Fibroblast of lung (primary cell): Measurements from ENCODE around the gene ULK2. TPM values are rescaled to one million over a fixed set of nuclear protein-coding genes. Genes with fewer than 3 reads are reported as not detected.

Source experiments
- DNase-seq, 2 donors: peaks; one replicate each; pipeline versions ENCODE4 v3.0.0 to v3.0.0-alpha.2; 2010; ENCODE audit warnings: low read depth in 2 of 2
- H2AFZ ChIP-seq: 2 replicates; pipeline ENCODE4 v1.5.1; 2012; ENCODE audit warnings: low read length, control low read depth, inconsistent platforms
- H3K27ac ChIP-seq: 2 replicates; pipeline ENCODE4 v1.5.1; 2011; ENCODE audit warnings: low read length, control low read depth; ENCODE audit not compliant: insufficient read depth
- H3K27me3 ChIP-seq: 2 replicates; pipeline ENCODE4 v1.5.1; 2011; ENCODE audit warnings: mild to moderate bottlenecking, low read length; ENCODE audit not compliant: control insufficient read depth, insufficient read depth
- H3K36me3 ChIP-seq: 2 replicates; pipeline ENCODE4 v1.5.1; 2011; ENCODE audit warnings: low read length; ENCODE audit not compliant: control insufficient read depth, insufficient read depth
- H3K4me1 ChIP-seq: 2 replicates; pipeline ENCODE4 v1.5.1; 2011; ENCODE audit warnings: low read length; ENCODE audit not compliant: control insufficient read depth, insufficient read depth; ENCODE audit errors: extremely low read depth
- H3K4me2 ChIP-seq: 2 replicates; pipeline ENCODE4 v1.5.1; 2011; ENCODE audit warnings: low read length, control low read depth; ENCODE audit not compliant: insufficient read depth; ENCODE audit errors: extremely low read depth
- H3K4me3 ChIP-seq, 4 experiments: fragments of 200-600 bp in 1 of 4; sonication (generic) in 1 of 4; replicated peaks in 1 of 4; 2 replicates each; pipeline ENCODE4 v1.5.1; 2011 to 2016; ENCODE audit warnings: low read length in 4 of 4, low read depth in 3 of 4, mild to moderate bottlenecking in 3 of 4, control low read depth in 2 of 4, inconsistent platforms in 1 of 4, mixed read lengths in 1 of 4; ENCODE audit not compliant: insufficient read depth in 1 of 4; ENCODE audit errors: control extremely low read depth in 1 of 4
- H3K79me2 ChIP-seq: 2 replicates; pipeline ENCODE4 v1.5.1; 2012; ENCODE audit warnings: mild to moderate bottlenecking, low read length, inconsistent platforms; ENCODE audit not compliant: control insufficient read depth, insufficient read depth
- H3K9ac ChIP-seq: 2 replicates; pipeline ENCODE4 v1.5.1; 2011; ENCODE audit warnings: mild to moderate bottlenecking, low read length, control low read depth; ENCODE audit not compliant: insufficient read depth
- H3K9me3 ChIP-seq: 2 replicates; pipeline ENCODE4 v1.5.1; 2012; ENCODE audit warnings: low read depth, low read length; ENCODE audit not compliant: control insufficient read depth, insufficient read depth
- H4K20me1 ChIP-seq: 2 replicates; pipeline ENCODE4 v1.5.1; 2011; ENCODE audit warnings: low read length; ENCODE audit not compliant: control insufficient read depth, insufficient read depth; ENCODE audit errors: extremely low read depth
- CTCF ChIP-seq, 2 donors: IDR thresholded peaks in 1 of 2; conservative IDR thresholded peaks in 1 of 2; 1 replicate in 1 of 2; 2 replicates in 1 of 2; pipeline ENCODE4 v1.5.1; 2011 to 2012; ENCODE audit warnings: low read length in 2 of 2, control low read depth in 1 of 2, inconsistent platforms in 1 of 2, low read depth in 1 of 2, mild to moderate bottlenecking in 1 of 2
- EZH2 ChIP-seq: IDR thresholded peaks from 2 replicates; pipeline ENCODE4 v1.5.1; 2012; ENCODE audit warnings: low read length, control low read depth, mild to moderate bottlenecking; ENCODE audit errors: missing control alignments
- polyA plus RNA-seq, 2 donors: library from polyadenylated mRNA; depleted of rRNA in 1 of 2; stranded (reverse) in 1 of 2; unstranded in 1 of 2; fragments of >200 nt; gene quantifications; 2 replicates each; pipeline ENCODE4 v1.2.1, GENCODE V29; 2011 to 2012; ENCODE audit warnings: missing spikeins in 1 of 2
- total RNA-seq: library from RNA; depleted of rRNA; stranded (reverse); fragments of >200 nt; gene quantifications from 2 replicates; pipeline ENCODE4 v1.2.1, GENCODE V29; 2014

The ULK2 gene
- total and polyA plus RNA-seq, 2 donors (not counting 1 experiment from before 2014, with no cell fraction given) = 20.0 to 46.1 TPM

DNA sequence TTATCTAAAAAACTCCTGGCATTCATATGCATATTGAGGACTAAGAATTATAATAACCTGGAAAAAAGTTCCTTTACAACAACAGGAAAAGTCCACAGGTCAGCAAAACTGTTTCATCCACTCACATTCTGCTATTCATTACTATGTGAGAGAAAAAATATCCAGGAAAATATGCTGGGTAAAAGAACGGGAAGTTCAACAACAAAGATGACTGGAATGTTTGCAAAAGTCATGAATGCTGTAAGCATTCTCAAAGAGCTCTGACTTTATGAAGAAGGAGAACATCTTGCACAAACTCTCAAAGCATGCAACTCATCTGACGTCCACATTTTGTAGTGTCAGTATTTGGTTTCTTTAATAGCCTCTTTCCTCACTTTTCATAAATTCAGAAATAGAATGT lies 62.7 kb downstream of the ULK2 start:
- Histone ChIP-seq H3K4me1 (no peaks in the 10 kb centered on the region), H3K4me2 (no peak overlapping the region), H3K4me3 (no peak overlapping the region), H3K9ac (no peak overlapping the region), H3K9me3 (no peaks in the 10 kb centered on the region), H2AFZ (no peak overlapping the region), H3K36me3 (peaks cover 2% of the 10 kb centered on the region), H3K27ac (no peak overlapping the region), H4K20me1 (no peaks in the 10 kb centered on the region), H3K79me2 (no peaks in the 10 kb centered on the region), H3K27me3 (no peaks in the 10 kb centered on the region)
- TF ChIP-seq CTCF (conservative IDR thresholded peaks at IDR 0.05 in 1 of 2, IDR thresholded peaks at IDR 0.05 in 1 of 2; ENCODE audit: low read depth in 1 of 2, low read length in 2 of 2) (no peak), EZH2 (no peak)
- peak in 1 of 2 donors; percentile 11 for DNase-seq

- H3K4me1 ChIP-seq = no peaks in the 10 kb centered on the region
- H3K27me3 ChIP-seq = no peaks in the 10 kb centered on the region
- H3K79me2 ChIP-seq = no peaks in the 10 kb centered on the region
- no peaks in the 10 kb centered on the region for H4K20me1 ChIP-seq
- DNase-seq = no peak
- H3K4me3 ChIP-seq = no peak overlapping the region
- TF ChIP-seq EZH2 = no peak
- no peak for TF ChIP-seq CTCF (conservative IDR thresholded peaks at IDR 0.05 in 1 of 2, IDR thresholded peaks at IDR 0.05 in 1 of 2; ENCODE audit: low read depth in 1 of 2, low read length in 2 of 2)
- H2AFZ ChIP-seq = no peak overlapping the region
- H3K9me3 ChIP-seq = no peaks in the 10 kb centered on the region
- no peak overlapping the region for H3K27ac ChIP-seq
- no peak overlapping the region for H3K9ac ChIP-seq
- no peak overlapping the region for H3K4me2 ChIP-seq
- H3K36me3 ChIP-seq = peaks cover 4% of the 10 kb centered on the region
Measured at GRCh38 chr17:19800571-19800970, 67.2 kb downstream of the ULK2 start.

GRCh38 chr17:19799796-19800195 lies 67.9 kb downstream of the ULK2 start:
- H3K9me3 ChIP-seq = no peaks in the 10 kb centered on the region
- H3K27me3 ChIP-seq = no peaks in the 10 kb centered on the region
- no peak overlapping the region for H3K27ac ChIP-seq
- H3K4me2 ChIP-seq = no peak overlapping the region
- DNase-seq = no peak
- no peaks in the 10 kb centered on the region for H4K20me1 ChIP-seq
- no peaks in the 10 kb centered on the region for H3K4me1 ChIP-seq
- peaks cover 4% of the 10 kb centered on the region for H3K36me3 ChIP-seq
- H3K9ac ChIP-seq = no peak overlapping the region
- no peak for TF ChIP-seq CTCF (conservative IDR thresholded peaks at IDR 0.05 in 1 of 2, IDR thresholded peaks at IDR 0.05 in 1 of 2; ENCODE audit: low read depth in 1 of 2, low read length in 2 of 2)
- no peak for TF ChIP-seq EZH2
- no peak overlapping the region for H2AFZ ChIP-seq
- H3K4me3 ChIP-seq = no peak overlapping the region
- no peaks in the 10 kb centered on the region for H3K79me2 ChIP-seq
